Measurements from ENCODE around the gene MAPKAP1. TPM values are rescaled to one million over a fixed set of nuclear protein-coding genes. Genes with fewer than 3 reads are reported as not detected.

Gene MAPKAP1
- polyA plus RNA-seq, 1 donor (not counting 4 experiments of a cell fraction or from before 2014, with no cell fraction given): 129 TPM

GRCh38 chr9:125388978-125389377 is 318.0 kb downstream of the MAPKAP1 start:
- dilution Hi-C loops (cut with MboI; ENCODE audit: extremely low pct_ligation_motif_present, low sequenced_read_pairs): no loop called here
- Histone ChIP-seq H3K4me2 (ENCODE audit: control insufficient read depth, extremely low read depth, insufficient read depth, low read depth, low read length) (no peak overlapping the region), H4K20me1 (ENCODE audit: control insufficient read depth, extremely low read depth, insufficient read depth, low read length) (no peaks in the 10 kb centered on the region), H3K4me1 (ENCODE audit: control insufficient read depth, extremely low read depth, insufficient read depth, low read length) (peaks cover 3% of the 10 kb centered on the region), H3K9me3 (ENCODE audit: control insufficient read depth, low read depth, low read length) (no peaks in the 10 kb centered on the region), H3K27me3 (ENCODE audit: control insufficient read depth, extremely low read depth, insufficient read depth, low read length) (no peaks in the 10 kb centered on the region), H3K4me3 (ENCODE audit: control insufficient read depth in 2 of 3, extremely low read depth in 1 of 3, insufficient read depth in 2 of 3, low read depth in 1 of 3, low read length in 3 of 3) (no peak overlapping the region), H3K9me1 (ENCODE audit: control insufficient read depth, extremely low read depth, insufficient read depth, low read length) (no peaks in the 10 kb centered on the region), H3K9ac (ENCODE audit: control insufficient read depth, extremely low read depth, insufficient read depth, low read length) (no peak overlapping the region), H3K27ac (ENCODE audit: control insufficient read depth, insufficient read depth, low read length) (no peak overlapping the region), H3K79me2 (ENCODE audit: control insufficient read depth, insufficient read depth, low read length) (no peaks in the 10 kb centered on the region), H3K36me3 (ENCODE audit: control insufficient read depth in 2 of 2, extremely low read depth in 1 of 2, insufficient read depth in 2 of 2, low read length in 2 of 2) (no peaks in the 10 kb centered on the region), H2AFZ (ENCODE audit: control insufficient read depth, low read length) (no peak overlapping the region)
- DNase-seq (ENCODE audit: low read depth, low spot score) (no peak), FAIRE-seq (no peak)
- TF ChIP-seq, protein P1, sequence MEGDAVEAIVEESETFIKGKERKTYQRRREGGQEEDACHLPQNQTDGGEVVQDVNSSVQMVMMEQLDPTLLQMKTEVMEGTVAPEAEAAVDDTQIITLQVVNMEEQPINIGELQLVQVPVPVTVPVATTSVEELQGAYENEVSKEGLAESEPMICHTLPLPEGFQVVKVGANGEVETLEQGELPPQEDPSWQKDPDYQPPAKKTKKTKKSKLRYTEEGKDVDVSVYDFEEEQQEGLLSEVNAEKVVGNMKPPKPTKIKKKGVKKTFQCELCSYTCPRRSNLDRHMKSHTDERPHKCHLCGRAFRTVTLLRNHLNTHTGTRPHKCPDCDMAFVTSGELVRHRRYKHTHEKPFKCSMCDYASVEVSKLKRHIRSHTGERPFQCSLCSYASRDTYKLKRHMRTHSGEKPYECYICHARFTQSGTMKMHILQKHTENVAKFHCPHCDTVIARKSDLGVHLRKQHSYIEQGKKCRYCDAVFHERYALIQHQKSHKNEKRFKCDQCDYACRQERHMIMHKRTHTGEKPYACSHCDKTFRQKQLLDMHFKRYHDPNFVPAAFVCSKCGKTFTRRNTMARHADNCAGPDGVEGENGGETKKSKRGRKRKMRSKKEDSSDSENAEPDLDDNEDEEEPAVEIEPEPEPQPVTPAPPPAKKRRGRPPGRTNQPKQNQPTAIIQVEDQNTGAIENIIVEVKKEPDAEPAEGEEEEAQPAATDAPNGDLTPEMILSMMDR (optimal IDR thresholded peaks at IDR 0.05 in 1 of 3, IDR thresholded peaks at IDR 0.05 in 1 of 3, conservative IDR thresholded peaks at IDR 0.05 in 1 of 3; ENCODE audit: extremely low read depth in 1 of 3, insufficient read depth in 2 of 3, low read length in 3 of 3): no peak
- TF ChIP-seq EZH2 (IDR thresholded peaks at IDR 0.05; ENCODE audit: low read length): no peak

DNA sequence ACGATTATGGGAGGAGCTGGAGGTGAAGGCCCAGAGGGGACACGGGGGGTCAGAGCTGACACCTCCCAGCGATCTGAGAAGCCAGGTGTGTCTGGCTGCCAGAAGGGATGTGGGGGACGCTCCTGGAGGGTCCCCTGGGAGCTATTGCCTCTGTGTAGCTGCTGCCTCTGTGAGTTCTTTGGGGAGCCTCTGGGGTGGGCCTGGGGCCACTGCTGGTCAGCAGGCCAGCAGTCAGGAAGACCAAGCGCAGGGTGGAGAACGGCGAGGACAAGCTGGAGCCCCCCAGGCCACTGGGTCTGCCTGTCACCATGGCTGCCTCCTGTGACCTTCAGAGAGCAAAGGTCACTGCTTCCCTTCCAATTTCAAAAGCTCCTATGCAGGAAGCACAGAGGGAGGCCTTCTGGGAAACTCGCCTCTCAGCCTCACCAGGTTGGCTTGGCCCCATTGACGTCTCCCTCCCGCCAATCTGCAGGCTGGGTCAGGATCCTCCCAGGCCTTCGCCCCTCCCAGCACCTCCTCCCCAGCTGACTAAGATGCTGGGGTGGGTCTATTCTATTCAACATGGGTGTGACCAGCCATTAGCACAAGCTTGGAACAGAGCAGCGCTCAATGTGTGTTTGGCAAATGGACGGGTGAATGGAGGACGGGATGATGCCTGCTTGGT is 319.0 kb downstream of the MAPKAP1 start:
- no peak overlapping the region for H3K4me3 ChIP-seq (ENCODE audit: control insufficient read depth in 2 of 3, extremely low read depth in 1 of 3, insufficient read depth in 2 of 3, low read depth in 1 of 3, low read length in 3 of 3)
- no peak for TF ChIP-seq EZH2 (IDR thresholded peaks at IDR 0.05; ENCODE audit: low read length)
- TF ChIP-seq, protein P1 (optimal IDR thresholded peaks at IDR 0.05 in 1 of 3, IDR thresholded peaks at IDR 0.05 in 1 of 3, conservative IDR thresholded peaks at IDR 0.05 in 1 of 3; ENCODE audit: extremely low read depth in 1 of 3, insufficient read depth in 2 of 3, low read length in 3 of 3): no peak
- no peaks in the 10 kb centered on the region for H4K20me1 ChIP-seq (ENCODE audit: control insufficient read depth, extremely low read depth, insufficient read depth, low read length)
- no peak for FAIRE-seq
- no peak overlapping the region for H3K27ac ChIP-seq (ENCODE audit: control insufficient read depth, insufficient read depth, low read length)
- no peaks in the 10 kb centered on the region for H3K79me2 ChIP-seq (ENCODE audit: control insufficient read depth, insufficient read depth, low read length)
- no peaks in the 10 kb centered on the region for H3K36me3 ChIP-seq (ENCODE audit: control insufficient read depth in 2 of 2, extremely low read depth in 1 of 2, insufficient read depth in 2 of 2, low read length in 2 of 2)
- no peaks in the 10 kb centered on the region for H3K27me3 ChIP-seq (ENCODE audit: control insufficient read depth, extremely low read depth, insufficient read depth, low read length)
- no peak overlapping the region for H3K4me2 ChIP-seq (ENCODE audit: control insufficient read depth, extremely low read depth, insufficient read depth, low read depth, low read length)
- no peak for DNase-seq (ENCODE audit: low read depth, low spot score)
- H3K4me1 ChIP-seq (ENCODE audit: control insufficient read depth, extremely low read depth, insufficient read depth, low read length): no peaks in the 10 kb centered on the region
- no peak overlapping the region for H3K9ac ChIP-seq (ENCODE audit: control insufficient read depth, extremely low read depth, insufficient read depth, low read length)
- H2AFZ ChIP-seq (ENCODE audit: control insufficient read depth, low read length): no peak overlapping the region
- H3K9me1 ChIP-seq (ENCODE audit: control insufficient read depth, extremely low read depth, insufficient read depth, low read length): no peaks in the 10 kb centered on the region
- dilution Hi-C loops (cut with MboI; ENCODE audit: extremely low pct_ligation_motif_present, low sequenced_read_pairs): no loop called here
- H3K9me3 ChIP-seq (ENCODE audit: control insufficient read depth, low read depth, low read length): no peaks in the 10 kb centered on the region

Small RNA genes lying within 50 kb of the gene (small RNA-seq; reads per million reads assigned to genes)
- gene RF00017 (ENCODE audit: insufficient read length in 3 of 3, low read depth in 3 of 3, low replicate concordance in 1 of 3): 0 reads per million in 3 experiments

Other genes with a start within 250 kb of the MAPKAP1 start
- gene PBX3, start 40.2 kb upstream of the MAPKAP1 start, polyA plus RNA-seq: 20.9 to 26.3 TPM (median 23.5 TPM) in 3 replicates

Measured in keratinocyte (primary cell).